Keratinocyte (primary cell): ENCODE measurements around the gene GREB1.

ENCODE experiments used
- CTCF ChIP-seq, 3 experiments: IDR thresholded peaks in 1 of 3; conservative IDR thresholded peaks in 1 of 3; optimal IDR thresholded peaks in 1 of 3; 2 replicates in 2 of 3; 3 replicates in 1 of 3; pipeline versions ENCODE3 to v1.5.1; 2011; ENCODE audit warnings: low read length in 3 of 3, mild to moderate bottlenecking in 3 of 3, moderate library complexity in 2 of 3, control low read depth in 1 of 3, inconsistent platforms in 1 of 3; ENCODE audit not compliant: insufficient read depth in 2 of 3; ENCODE audit errors: extremely low read depth in 1 of 3
- EZH2 ChIP-seq: IDR thresholded peaks from one replicate; pipeline ENCODE4 v1.6.1; 2012; ENCODE audit warnings: inconsistent platforms, mild to moderate bottlenecking, low read length, moderate library complexity

- TF ChIP-seq CTCF (optimal IDR thresholded peaks at IDR 0.05 in 1 of 3, IDR thresholded peaks at IDR 0.05 in 1 of 3, conservative IDR thresholded peaks at IDR 0.05 in 1 of 3; ENCODE audit: extremely low read depth in 1 of 3, insufficient read depth in 2 of 3, low read length in 3 of 3) (no peak), EZH2 (no peak)
Observed at GRCh38 chr2:11578081-11578948, 44.5 kb downstream of the GREB1 start.
